AG04450 (cell line): Measurements from ENCODE around the gene MTMR12. TPM values are rescaled to one million over a fixed set of nuclear protein-coding genes. Genes with fewer than 3 reads are reported as not detected.

Source experiments
- CTCF ChIA-PET: fragments of 300-600, 350-600 bp; formaldehyde crosslinking; extraction: SDS; loops from one replicate; lab custom pipeline; 2022; ENCODE audit warnings: antibody characterized with exemption, inconsistent platforms; lab: Charles Lee
- POLR2A ChIA-PET: fragments of 350-600 bp; formaldehyde crosslinking; extraction: SDS; loops from one replicate; lab custom pipeline; 2021; ENCODE audit warnings: antibody characterized with exemption, inconsistent platforms; lab: Yijun Ruan, JAX
- DNase-seq: peaks from one replicate; pipeline ENCODE4 v3.0.0-alpha.2; 2011; ENCODE audit warnings: low read depth, low spot score
- H3K27ac ChIP-seq: one replicate; pipeline ENCODE4 v1.5.1; 2012; ENCODE audit warnings: low read depth, low read length, control low read depth
- H3K27me3 ChIP-seq: one replicate; pipeline ENCODE4 v1.6.0; 2012; ENCODE audit warnings: low read length; ENCODE audit not compliant: control insufficient read depth, insufficient read depth
- H3K4me3 ChIP-seq: 2 replicates; pipeline ENCODE4 v1.5.1; 2011; ENCODE audit warnings: mild to moderate bottlenecking, low read depth, low read length, control low read depth
- H3K9me3 ChIP-seq: 2 replicates; pipeline ENCODE4 v1.5.1; 2012; ENCODE audit warnings: low read length; ENCODE audit not compliant: control insufficient read depth, insufficient read depth
- CTCF ChIP-seq: IDR thresholded peaks from 2 replicates; pipeline ENCODE4 v1.5.1; 2011; ENCODE audit warnings: low read depth, low read length, control low read depth, inconsistent platforms
- polyA plus RNA-seq: library from polyadenylated mRNA; depleted of rRNA; stranded (reverse); fragments of >200 nt; gene quantifications from 2 replicates; pipeline ENCODE4 v1.2.3, GENCODE V29; 2011

MTMR12 gene
- polyA plus RNA-seq, 1 experiment: 20.8 TPM

GRCh38 chr5:32197032-32197431, 115.7 kb downstream of the MTMR12 start:
- no peak for DNase-seq
- ChIA-PET POLR2A (no interaction called here), CTCF (no interaction called here)
- H3K27me3 ChIP-seq: no peaks in the 10 kb centered on the region
- H3K9me3 ChIP-seq: no peaks in the 10 kb centered on the region
- H3K4me3 ChIP-seq: no peak overlapping the region
- no peak for TF ChIP-seq CTCF
- H3K27ac ChIP-seq: no peak overlapping the region

GRCh38 chr5:32195265-32195664, 117.5 kb downstream of the MTMR12 start:
- POLR2A ChIA-PET: no interaction called here
- TF ChIP-seq CTCF: no peak

GRCh38 chr5:32193591-32193990, 119.1 kb downstream of the MTMR12 start:
- Histone ChIP-seq H3K27me3 (no peaks in the 10 kb centered on the region), H3K9me3 (peaks cover 3% of the 10 kb centered on the region), H3K4me3 (no peak overlapping the region), H3K27ac (no peak overlapping the region)
- ChIA-PET CTCF (interaction anchor here (0.7 kb wide), 1 partner anchor 40 kb away, joined by 3 read pairs; no protein-coding TSS in a partner anchor), POLR2A (interaction anchor here (0.6 to 1.4 kb wide), 2 partner anchors 19 to 23 kb away, joined by 3 read pairs; partner anchors contain the start of gene GOLPH3)
- no peak for TF ChIP-seq CTCF
- DNase-seq: no peak

More at GRCh38 chr5:32195265-32195664, 117.5 kb downstream of the MTMR12 start:
- no peak overlapping the region for H3K27ac ChIP-seq
- H3K27me3 ChIP-seq: no peaks in the 10 kb centered on the region
- H3K9me3 ChIP-seq: no peaks in the 10 kb centered on the region
- CTCF ChIA-PET: interaction anchor here (0.6 to 1.0 kb wide), 2 partner anchors 38 to 88 kb away, joined by 4 to 5 read pairs; no protein-coding TSS in a partner anchor
- DNase-seq: no peak
- H3K4me3 ChIP-seq: no peak overlapping the region

GRCh38 chr5:32190095-32190494, 122.6 kb downstream of the MTMR12 start:
- ChIA-PET CTCF (interaction anchor here (0.6 to 1.0 kb wide), 2 partner anchors 10 to 44 kb away, joined by 3 to 5 read pairs; no protein-coding TSS in a partner anchor), POLR2A (interaction anchor here (0.6 to 1.3 kb wide), 2 partner anchors 16 to 32 kb away, joined by 4 to 5 read pairs; partner anchors contain the start of gene GOLPH3)
- H3K4me3 ChIP-seq: no peak overlapping the region
- TF ChIP-seq CTCF: no peak
- no peaks in the 10 kb centered on the region for H3K27me3 ChIP-seq
- H3K27ac ChIP-seq: peak overlapping the region; percentile 31
- H3K9me3 ChIP-seq: peaks cover 5% of the 10 kb centered on the region
- DNase-seq: peak; percentile 59

GRCh38 chr5:32187675-32188074, 125.1 kb downstream of the MTMR12 start:
- no peak overlapping the region for H3K27ac ChIP-seq
- H3K9me3 ChIP-seq: peaks cover 5% of the 10 kb centered on the region
- no peak overlapping the region for H3K4me3 ChIP-seq
- ChIA-PET CTCF (no interaction called here), POLR2A (no interaction called here)
- no peak for DNase-seq
- no peak for TF ChIP-seq CTCF
- H3K27me3 ChIP-seq: no peaks in the 10 kb centered on the region
